CD4-positive, alpha-beta T cell treated with Interleukin-17A for 4 hours (primary cell): ENCODE data around the gene TAPT1.

Experiments used
- DNase-seq: peaks from one replicate; pipeline ENCODE4 v3.0.0-alpha.2; 2020; ENCODE audit warnings: mixed read lengths

The TAPT1 gene

GRCh38 chr4:16129336-16129735, 96.9 kb downstream of the TAPT1 start:
- no peak for DNase-seq

GRCh38 chr4:16126714-16127113, 99.6 kb downstream of the TAPT1 start:
- no peak for DNase-seq

GRCh38 chr4:16125571-16126445, 100.5 kb downstream of the TAPT1 start:
- no peak for DNase-seq

GRCh38 chr4:16124232-16124631, 102.0 kb downstream of the TAPT1 start:
- DNase-seq, result no peak

- no peak for DNase-seq
These were observed 102.8 kb downstream of the TAPT1 start for GRCh38 chr4:16123356-16124084.

- peak; percentile 7 for DNase-seq
These were observed 103.5 kb downstream of the TAPT1 start for GRCh38 chr4:16122784-16123183.

GRCh38 chr4:16122308-16122711, 104.0 kb downstream of the TAPT1 start:
- DNase-seq, result no peak

- DNase-seq, result no peak
These were observed 105.6 kb downstream of the TAPT1 start for GRCh38 chr4:16120720-16121119.

GRCh38 chr4:16119981-16120380, 106.3 kb downstream of the TAPT1 start:
- DNase-seq, result no peak

GRCh38 chr4:16118090-16118489, 108.2 kb downstream of the TAPT1 start:
- DNase-seq, result no peak

- DNase-seq, result no peak
These were observed 109.1 kb downstream of the TAPT1 start for GRCh38 chr4:16117164-16117563.

GRCh38 chr4:16116493-16116990, 109.7 kb downstream of the TAPT1 start:
- DNase-seq, result no peak

- DNase-seq, result no peak
These were observed 110.3 kb downstream of the TAPT1 start for GRCh38 chr4:16116019-16116418.

- no peak for DNase-seq
These were observed 111.7 kb downstream of the TAPT1 start for GRCh38 chr4:16114546-16114945.

GRCh38 chr4:16113741-16114140, 112.5 kb downstream of the TAPT1 start:
- DNase-seq, result no peak

- no peak for DNase-seq
These were observed 114.7 kb downstream of the TAPT1 start for GRCh38 chr4:16111533-16111932.

- no peak for DNase-seq
These were observed 115.5 kb downstream of the TAPT1 start for GRCh38 chr4:16110661-16111290.
